Hepatocyte (in vitro differentiated cells): ENCODE data around the gene FEM1A. TPM values are rescaled to one million over a fixed set of nuclear protein-coding genes. Genes with fewer than 3 reads are reported as not detected.

ENCODE experiments used
- DNase-seq: peaks from one replicate; pipeline ENCODE4 v3.0.0-alpha.2; 2016; ENCODE audit warnings: low spot score
- H2AFZ ChIP-seq: fragments of 200-600 bp; sonication (generic); 2 replicates; pipeline ENCODE4 v1.6.0; 2016; ENCODE audit warnings: antibody characterized with exemption, mild to moderate bottlenecking
- H3K27ac ChIP-seq: fragments of 200-600 bp; sonication (generic); 2 replicates; pipeline ENCODE4 v1.5.1; 2016; ENCODE audit warnings: mild to moderate bottlenecking
- H3K27me3 ChIP-seq: fragments of 200-600 bp; sonication (generic); 2 replicates; pipeline ENCODE4 v1.6.1; 2016
- H3K36me3 ChIP-seq: fragments of 200-600 bp; sonication (generic); replicated peaks from 2 replicates; pipeline ENCODE4 v1.5.1; 2016; ENCODE audit warnings: low read depth; ENCODE audit not compliant: insufficient read depth
- H3K4me1 ChIP-seq: fragments of 200-600 bp; sonication (generic); 2 replicates; pipeline ENCODE4 v1.5.1; 2016; ENCODE audit warnings: mild to moderate bottlenecking, moderate library complexity; ENCODE audit not compliant: insufficient read depth
- H3K4me2 ChIP-seq: fragments of 200-600 bp; sonication (generic); 2 replicates; pipeline ENCODE4 v1.6.0; 2016
- H3K4me3 ChIP-seq: fragments of 200-600 bp; sonication (generic); 2 replicates; pipeline ENCODE4 v1.5.1; 2016; ENCODE audit warnings: mild to moderate bottlenecking
- H3K79me2 ChIP-seq: fragments of 200-600 bp; sonication (generic); 2 replicates; pipeline ENCODE4 v1.6.0; 2017; ENCODE audit warnings: mild to moderate bottlenecking
- H3K9me2 ChIP-seq: fragments of 200-600 bp; sonication (generic); replicated peaks from 2 replicates; pipeline ENCODE4 v1.6.0; 2017; ENCODE audit warnings: mild to moderate bottlenecking; ENCODE audit not compliant: insufficient read depth
- H3K9me3 ChIP-seq: fragments of 200-600 bp; sonication (generic); 2 replicates; pipeline ENCODE4 v1.5.1; 2016; ENCODE audit warnings: low read depth, mild to moderate bottlenecking
- H4K20me1 ChIP-seq: fragments of 200-600 bp; sonication (generic); 2 replicates; pipeline ENCODE4 v1.6.0; 2016; ENCODE audit warnings: mild to moderate bottlenecking; ENCODE audit not compliant: insufficient read depth, poor library complexity, severe bottlenecking
- CTCF ChIP-seq: fragments of 200-600 bp; sonication (generic); IDR thresholded peaks from 2 replicates; pipeline ENCODE4 v1.5.1; 2016; ENCODE audit warnings: antibody characterized with exemption, mild to moderate bottlenecking; ENCODE audit not compliant: poor library complexity
- EZH2 ChIP-seq: fragments of 200-600 bp; sonication (generic); IDR thresholded peaks from 2 replicates; pipeline ENCODE4 v1.6.1; 2016; ENCODE audit warnings: antibody characterized with exemption, mild to moderate bottlenecking, borderline replicate concordance
- EZH2phosphoT487 ChIP-seq: fragments of 200-600 bp; sonication (generic); IDR thresholded peaks from one replicate; pipeline ENCODE4 v1.6.1; 2018; ENCODE audit warnings: antibody characterized with exemption, mild to moderate bottlenecking, low read depth, moderate library complexity; ENCODE audit not compliant: unreplicated experiment, severe bottlenecking
- WGBS: methylation state at CpG from one replicate; pipeline ENCODE4 v1.1.6; 2016; ENCODE audit warnings: low lambda C conversion rate; ENCODE audit errors: missing lambda C conversion rate; 5-methylcytosine and 5-hydroxymethylcytosine counted together
- microRNA-seq: library from miRNA; unstranded; fragments of <30 nt; microRNA quantifications from one replicate; pipeline ENCODE4, GENCODE V29; 2017
- polyA plus RNA-seq: library from polyadenylated mRNA; unstranded; fragments of >200 nt; fragmentation: Nextera tagmentation; extraction: Ambion mirVana; gene quantifications from 2 replicates; pipeline ENCODE4 v1.2.1, GENCODE V29; 2016
- small RNA-seq: library from RNA; depleted of rRNA; stranded (forward); fragments of <200 nt; gene quantifications from one replicate; pipeline ENCODE3, GENCODE V24; 2014
- total RNA-seq: library from RNA; depleted of rRNA; stranded (reverse); fragments of >200 nt; gene quantifications from 2 replicates; pipeline ENCODE4 v1.2.3, GENCODE V29; 2014

FEM1A gene
- total and polyA plus RNA-seq, 2 experiments from 2014 or later = 1.3 to 9.2 TPM

DNA sequence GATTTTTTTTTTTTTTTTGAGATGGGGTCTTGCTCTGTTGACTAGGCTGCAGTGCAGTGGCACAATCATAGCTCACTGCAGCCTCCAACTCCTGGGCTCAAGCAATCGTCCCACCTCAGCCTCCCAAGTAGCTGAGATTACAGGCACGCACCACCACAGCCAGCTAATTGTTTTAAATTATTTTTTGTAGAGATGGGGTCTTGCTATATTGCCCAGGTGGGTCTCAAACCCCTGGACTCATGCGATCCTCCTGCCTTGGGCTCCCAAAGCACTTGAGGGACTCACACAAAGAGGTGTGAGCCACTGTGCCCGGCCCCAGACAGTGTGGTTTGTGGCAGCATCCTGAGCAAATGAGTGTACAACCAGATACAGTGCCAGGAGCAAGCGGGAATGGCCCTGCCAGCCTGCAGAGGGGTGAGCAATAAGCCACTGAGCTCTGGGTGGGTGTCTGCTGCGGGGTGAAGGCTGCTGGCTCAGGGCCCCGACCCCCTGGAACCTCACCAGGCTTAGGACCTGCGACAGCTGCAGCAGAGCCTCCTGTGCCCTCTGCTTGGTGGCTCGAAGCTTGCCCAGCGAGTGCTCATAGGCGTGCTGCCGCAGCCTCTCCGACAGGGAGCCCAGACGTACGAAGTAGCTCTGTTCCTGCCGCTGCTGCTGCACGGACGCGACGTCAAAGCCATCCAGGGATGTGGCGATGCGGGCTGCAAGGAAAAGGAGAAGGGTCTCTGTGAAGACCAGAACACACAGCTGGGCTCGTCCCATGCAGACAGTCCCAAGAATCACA, 55.8 kb downstream of the FEM1A start:
- TF ChIP-seq CTCF (no peak), EZH2 (no peak), EZH2phosphoT487 (no peak)
- WGBS = 98% methylated on average over 23 of the region's 23 CpGs
- H3K36me3 ChIP-seq = no peaks in the 10 kb centered on the region

GRCh38 chr19:4849019-4849418, 57.5 kb downstream of the FEM1A start:
- WGBS = 95% methylated on average over 7 of the region's 7 CpGs
- no peak overlapping the region for H3K4me3 ChIP-seq
- no peaks in the 10 kb centered on the region for H3K79me2 ChIP-seq
- no peaks in the 10 kb centered on the region for H3K27me3 ChIP-seq
- no peaks in the 10 kb centered on the region for H3K36me3 ChIP-seq
- no peaks in the 10 kb centered on the region for H3K9me3 ChIP-seq
- H3K4me2 ChIP-seq = no peak overlapping the region
- no peaks in the 10 kb centered on the region for H3K9me2 ChIP-seq
- H3K4me1 ChIP-seq = no peaks in the 10 kb centered on the region
- no peak overlapping the region for H2AFZ ChIP-seq
- no peak for DNase-seq
- no peaks in the 10 kb centered on the region for H4K20me1 ChIP-seq
- no peak overlapping the region for H3K27ac ChIP-seq
- TF ChIP-seq EZH2phosphoT487 = no peak

More for the DNA sequence above, 55.8 kb downstream of the FEM1A start:
- Histone ChIP-seq H3K4me3 (no peak overlapping the region), H3K79me2 (no peaks in the 10 kb centered on the region), H4K20me1 (no peaks in the 10 kb centered on the region), H3K9me3 (no peaks in the 10 kb centered on the region), H3K27me3 (no peaks in the 10 kb centered on the region), H3K4me1 (no peaks in the 10 kb centered on the region), H2AFZ (no peak overlapping the region), H3K9me2 (no peaks in the 10 kb centered on the region), H3K4me2 (no peak overlapping the region), H3K27ac (no peak overlapping the region)
- no peak for DNase-seq

Small RNAs within 50 kb of the gene (microRNA-seq; reads per million reads assigned to microRNA genes)
- gene MIR7-3 = 2.7 reads per million

Small RNAs within 50 kb of the gene (small RNA-seq; reads per million reads assigned to genes)
- gene MIR7-3 = 0.09 reads per million

Other genes with a start within 250 kb of the FEM1A start
- 2.9 and 3.2 TPM in 2 replicates for gene SEMA6B, start 232.1 kb upstream of the FEM1A start, total RNA-seq
- gene SEMA6B, start 232.1 kb upstream of the FEM1A start, polyA plus RNA-seq = 0.50 and 1.4 TPM in 2 replicates
- gene TNFAIP8L1, start 152.2 kb upstream of the FEM1A start, total RNA-seq = 10.0 and 13.6 TPM in 2 replicates
- 8.7 and 14.3 TPM in 2 replicates for gene TNFAIP8L1, start 152.2 kb upstream of the FEM1A start, polyA plus RNA-seq
- 125 and 158 TPM in 2 replicates for gene MYDGF, start 121.4 kb upstream of the FEM1A start, total RNA-seq
- 365 and 405 TPM in 2 replicates for gene MYDGF, start 121.4 kb upstream of the FEM1A start, polyA plus RNA-seq
- gene DPP9, start 67.9 kb upstream of the FEM1A start, total RNA-seq = 17.6 and 27.6 TPM in 2 replicates
- 32.6 and 32.7 TPM in 2 replicates for gene DPP9, start 67.9 kb upstream of the FEM1A start, polyA plus RNA-seq
- 3.7 and 5.0 TPM in 2 replicates for gene TICAM1, start 40.0 kb downstream of the FEM1A start, total RNA-seq
- gene TICAM1, start 40.0 kb downstream of the FEM1A start, polyA plus RNA-seq = 20.5 and 21.3 TPM in 2 replicates
- gene PLIN3, start 75.9 kb downstream of the FEM1A start, total RNA-seq = 97.8 and 108 TPM in 2 replicates
- gene PLIN3, start 75.9 kb downstream of the FEM1A start, polyA plus RNA-seq = 118 and 121 TPM in 2 replicates
- gene ARRDC5, start 111.2 kb downstream of the FEM1A start, total RNA-seq = not detected in 2 replicates
- gene ARRDC5, start 111.2 kb downstream of the FEM1A start, polyA plus RNA-seq = 0.12 TPM in 1 of 2 replicates, not detected in the other
- gene UHRF1, start 117.8 kb downstream of the FEM1A start, total RNA-seq = 5.1 and 9.9 TPM in 2 replicates
- gene UHRF1, start 117.8 kb downstream of the FEM1A start, polyA plus RNA-seq = 11.5 and 13.6 TPM in 2 replicates
- 18.4 and 22.2 TPM in 2 replicates for gene KDM4B, start 177.4 kb downstream of the FEM1A start, total RNA-seq
- 29.6 and 34.0 TPM in 2 replicates for gene KDM4B, start 177.4 kb downstream of the FEM1A start, polyA plus RNA-seq